ENCODE results near the gene NRG3.
"Not testable (repeated sequence)": the region's sequence is repeated elsewhere in the genome, so short reads cannot be mapped to it uniquely, and the experiment has no call there.

NRG3 gene

DNA sequence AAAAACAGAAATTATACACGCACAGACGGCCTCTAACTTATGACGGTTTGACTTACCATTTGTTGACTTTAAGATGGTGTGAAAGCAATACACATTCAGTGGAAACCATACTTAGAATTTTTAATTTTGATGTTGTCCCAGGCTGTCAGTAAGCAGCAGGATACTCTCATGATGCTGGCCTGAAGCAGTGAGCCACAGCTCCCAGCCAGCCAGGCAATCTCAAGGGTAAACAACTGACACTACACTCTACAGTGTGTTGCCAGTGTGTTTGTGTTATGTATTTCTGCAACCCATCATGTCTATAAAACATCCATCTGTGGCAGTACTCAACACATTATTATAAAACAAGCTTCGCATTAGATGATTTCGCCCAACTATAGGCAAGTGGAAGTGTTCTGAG lies 747.5 kb downstream of the NRG3 start:
- no peak for DNase-seq

DNA sequence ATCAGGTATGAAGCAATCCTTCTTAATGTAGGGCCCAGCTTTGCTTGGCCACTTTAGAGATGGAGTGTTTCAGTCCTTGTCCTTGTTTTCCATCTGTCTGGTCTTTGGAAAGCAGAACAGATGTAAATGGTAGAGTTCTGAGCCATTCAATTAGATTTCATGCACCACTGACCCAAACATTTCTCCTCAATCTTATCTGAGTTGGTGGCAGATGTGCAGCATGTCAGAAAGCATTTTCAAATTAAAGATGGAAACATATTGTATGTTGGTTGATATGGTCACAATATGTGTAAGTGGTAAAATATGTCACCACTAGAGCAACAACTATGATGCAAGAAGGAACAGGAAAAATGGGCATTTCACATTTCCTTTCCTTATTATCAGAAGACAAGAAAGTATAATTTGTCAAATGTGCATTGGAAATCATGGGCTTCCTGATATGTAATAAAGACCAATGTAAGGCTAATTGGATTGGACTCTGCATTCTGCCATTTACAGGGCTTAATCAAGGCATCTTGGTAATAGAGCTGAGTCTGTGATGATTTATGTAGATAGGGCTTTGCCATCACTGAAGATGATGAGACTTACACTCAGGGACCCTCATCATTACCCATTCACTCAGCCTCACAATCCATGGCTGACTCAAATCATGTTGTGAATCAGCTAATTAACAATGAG lies 750.7 kb downstream of the NRG3 start:
- DNase-seq = no peak

DNA sequence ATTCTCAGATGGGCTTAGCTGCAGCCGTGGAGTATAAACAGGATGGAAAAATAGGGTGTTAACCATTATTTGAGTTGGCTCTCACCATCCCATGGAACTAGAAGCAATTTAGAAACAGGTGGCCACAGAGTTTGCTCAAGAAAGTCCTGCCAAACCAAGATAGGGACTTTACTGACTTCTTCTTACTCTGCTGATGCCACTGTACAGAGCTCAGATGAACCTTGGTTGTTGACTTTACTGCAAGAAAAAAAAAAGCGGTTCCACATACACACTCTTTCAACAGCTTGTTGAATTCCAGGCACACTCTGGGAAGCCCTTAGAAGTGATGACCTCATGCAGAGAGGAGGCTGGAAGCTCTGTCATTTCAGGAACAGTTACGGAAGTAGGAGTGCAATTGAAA lies 753.4 kb downstream of the NRG3 start:
- no peak for DNase-seq

DNA sequence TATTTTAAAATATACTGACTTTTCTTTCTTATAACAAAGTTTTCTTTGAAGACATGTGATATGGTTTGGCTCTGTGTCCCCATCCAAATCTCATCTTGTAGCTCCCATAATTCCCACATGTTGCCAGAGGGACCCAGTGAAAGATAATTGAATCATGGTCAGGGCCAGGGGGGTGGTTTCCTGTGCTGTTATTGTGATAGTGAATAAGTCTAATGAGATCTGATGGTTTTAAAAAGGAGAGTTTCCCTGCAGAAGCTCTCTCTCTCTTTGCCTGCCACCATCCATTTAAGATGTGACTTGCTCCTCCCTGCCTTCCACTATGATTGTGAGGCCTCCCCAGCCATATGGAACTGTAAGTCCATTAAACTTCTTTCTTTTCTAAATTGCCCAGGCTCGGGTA lies 768.1 kb downstream of the NRG3 start:
- DNase-seq = no peak

DNA sequence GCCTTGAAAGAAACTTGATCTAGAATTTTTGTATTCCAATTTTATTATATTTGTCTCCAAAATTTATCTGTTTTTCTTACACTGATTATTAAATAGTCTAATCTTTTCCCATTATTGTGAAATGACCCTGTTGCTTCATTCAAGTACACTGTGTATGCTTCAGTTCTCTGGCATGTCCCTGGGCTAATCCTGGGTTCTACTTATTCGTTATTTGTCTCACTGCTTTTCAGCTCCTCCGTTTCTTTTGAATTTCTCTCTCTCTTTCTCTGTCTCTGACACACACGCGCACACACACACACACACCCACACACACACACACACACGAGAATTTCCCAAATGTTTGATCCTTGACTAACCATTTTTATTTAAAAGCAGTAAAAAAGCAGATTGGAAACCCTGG lies 768.6 kb downstream of the NRG3 start:
- no peak for DNase-seq

DNA sequence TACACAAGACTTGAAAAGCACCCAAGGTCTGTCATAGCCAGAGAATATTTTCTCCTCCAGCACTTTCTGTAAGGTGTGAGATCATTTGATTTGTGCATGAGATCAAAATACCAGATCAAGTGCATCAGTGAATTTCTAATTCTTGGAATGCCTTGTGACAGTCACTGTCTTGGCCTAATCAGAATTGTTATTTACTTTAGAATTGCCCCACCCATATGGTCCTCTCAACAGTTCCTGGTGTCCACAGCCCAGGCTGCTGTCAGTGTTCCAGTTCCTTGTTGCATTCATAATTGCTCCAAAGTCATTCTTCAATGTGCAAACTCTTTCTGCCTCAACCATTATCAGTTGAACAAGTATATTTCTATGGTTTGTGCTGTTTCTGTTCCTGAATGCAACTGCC lies 770.2 kb downstream of the NRG3 start:
- DNase-seq = no peak

DNA sequence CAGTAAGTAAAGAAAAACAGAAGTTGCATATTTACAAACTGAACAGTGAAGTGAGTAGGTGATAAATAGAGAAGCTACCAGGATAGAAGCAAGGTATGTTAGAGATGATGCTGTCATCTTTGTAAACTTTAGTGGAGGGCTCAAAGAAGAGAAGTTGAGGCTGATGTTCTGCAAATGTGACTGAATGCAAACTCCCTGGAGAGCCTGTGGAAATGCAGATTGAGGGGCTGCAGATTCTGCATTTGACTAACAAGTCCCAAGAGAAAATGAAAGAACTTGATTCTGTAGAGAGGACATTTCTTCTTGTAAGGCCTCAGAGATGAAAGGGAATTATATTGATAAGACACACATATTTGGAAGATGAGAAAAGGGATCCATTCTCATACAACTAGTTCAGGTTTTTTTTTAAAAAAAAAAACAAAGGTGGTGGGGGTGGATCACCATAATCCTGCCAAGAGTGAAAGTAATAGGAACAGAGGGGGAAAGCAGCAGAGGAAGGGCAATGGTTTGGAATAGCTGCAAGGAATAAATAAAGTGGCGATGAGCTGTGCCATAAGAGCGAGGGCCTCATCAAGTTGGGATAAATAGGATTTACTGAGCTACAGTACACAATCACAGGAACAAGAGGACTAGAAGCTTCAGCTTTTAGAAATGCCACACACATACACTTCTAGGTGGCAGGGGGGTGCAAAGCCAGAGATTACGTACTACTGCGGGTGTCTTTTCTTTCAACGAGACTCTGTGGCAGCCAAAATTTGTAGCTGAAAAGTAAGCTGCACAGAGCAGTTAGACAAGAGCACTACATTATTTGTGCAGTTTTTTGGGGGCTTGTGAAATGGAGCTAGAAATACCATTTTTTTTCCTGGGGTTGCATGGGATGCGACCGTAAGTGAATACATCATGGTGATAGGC lies 778.5 kb downstream of the NRG3 start:
- DNase-seq = no peak

DNA sequence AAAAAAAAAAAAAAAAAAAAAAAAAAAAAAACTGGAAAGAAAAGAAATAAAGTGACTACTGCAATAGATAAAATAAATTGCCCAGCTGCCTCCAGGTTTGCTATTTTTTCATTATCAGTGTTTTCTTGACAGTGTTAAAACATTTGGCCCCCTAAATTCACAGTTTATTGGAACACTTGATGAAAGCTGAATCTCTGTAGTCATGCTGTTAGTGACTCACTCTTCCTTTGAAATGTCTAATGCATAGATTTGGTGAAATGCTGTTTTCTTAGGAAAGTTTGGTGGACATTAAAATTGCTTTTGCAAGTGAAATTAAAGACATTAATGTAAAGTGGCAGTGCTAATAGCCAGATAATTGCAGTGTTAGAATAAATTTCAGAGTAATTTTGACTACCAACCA lies 785.2 kb downstream of the NRG3 start:
- no peak for DNase-seq

DNA sequence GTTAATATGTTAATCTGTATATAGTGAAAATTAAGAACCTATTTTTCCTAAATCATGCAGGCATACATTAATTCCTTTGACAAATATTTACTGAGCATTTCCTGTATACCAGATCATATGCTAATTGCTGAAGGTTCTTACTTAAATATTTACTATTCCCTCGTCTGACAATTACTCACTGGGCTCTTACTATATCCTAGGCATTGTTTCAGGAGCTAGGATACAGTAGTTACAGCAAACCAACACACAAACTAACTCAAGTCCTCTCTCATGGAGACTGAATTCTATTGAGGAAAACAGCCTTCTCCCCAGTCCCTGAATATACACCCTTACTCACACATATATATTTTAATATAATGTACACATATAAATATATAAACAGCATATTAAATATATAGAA lies 786.0 kb downstream of the NRG3 start:
- DNase-seq = no peak

DNA sequence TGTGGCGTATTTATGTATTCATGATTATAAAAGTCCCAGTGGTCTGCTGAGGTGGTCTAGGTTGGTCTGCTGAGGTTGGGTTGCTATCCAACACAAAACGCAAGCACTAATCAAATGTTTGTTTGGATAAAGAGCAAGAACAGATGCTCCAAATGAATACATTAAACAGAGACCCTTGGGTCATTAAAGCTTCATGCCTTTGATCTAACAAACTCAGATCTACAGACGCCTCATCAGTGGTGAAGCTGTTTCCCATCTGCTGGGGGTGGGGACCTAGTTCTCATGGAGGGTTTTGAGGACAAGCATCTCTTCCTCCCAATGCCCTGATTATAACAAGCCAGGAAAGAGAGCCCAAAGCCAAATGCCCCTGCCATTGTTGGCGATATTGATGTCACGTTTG lies 786.7 kb downstream of the NRG3 start:
- no peak for DNase-seq

DNA sequence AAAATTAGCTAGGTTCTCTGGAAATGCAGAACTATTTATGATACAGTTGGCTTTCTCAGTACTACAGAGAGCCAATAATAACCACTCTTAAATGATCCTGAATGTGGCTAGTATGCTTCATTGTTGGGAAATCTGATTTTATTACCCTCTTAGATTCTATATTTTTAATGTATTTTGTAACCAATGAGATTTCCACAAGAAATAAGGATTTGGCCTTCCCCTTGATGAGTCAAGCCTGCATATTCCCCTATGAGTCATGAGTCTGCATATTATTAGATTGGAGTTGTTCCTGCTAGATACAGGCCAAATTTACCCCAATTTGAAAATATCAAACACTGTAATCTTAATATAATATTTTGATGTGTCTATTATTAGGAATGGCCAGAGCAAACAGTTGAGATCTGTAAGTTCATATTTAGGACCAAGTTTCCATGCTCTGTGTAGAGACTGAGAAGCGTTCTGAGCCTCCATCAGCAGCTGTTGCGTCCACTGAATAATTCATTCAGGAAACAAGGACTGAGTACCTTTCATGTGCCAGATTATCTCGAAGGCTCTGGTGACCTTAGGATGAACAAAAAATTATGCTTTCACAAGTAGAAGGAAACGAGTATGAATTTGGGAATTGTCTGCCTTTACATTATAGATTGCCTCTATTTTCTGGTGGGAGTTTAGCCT lies 793.4 kb downstream of the NRG3 start:
- DNase-seq = no peak

DNA sequence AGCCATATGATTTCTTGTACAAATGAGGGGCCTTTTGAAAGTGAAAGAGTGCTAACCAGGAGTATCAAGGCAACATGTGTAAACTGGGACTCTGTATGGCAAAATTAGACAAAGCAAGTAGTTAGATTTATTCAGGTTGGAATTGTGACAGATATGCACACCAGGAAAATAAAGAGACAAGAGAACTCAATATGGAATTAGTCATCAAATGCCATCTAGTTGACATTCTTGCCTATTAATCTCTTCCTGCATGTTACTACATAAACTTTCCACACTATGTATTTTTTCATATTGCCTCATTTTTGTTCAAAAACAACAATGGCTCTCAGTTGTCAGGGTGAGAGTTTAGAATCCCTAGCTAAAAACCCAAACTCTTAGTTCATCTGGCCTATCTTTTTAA lies 799.0 kb downstream of the NRG3 start:
- DNase-seq = no peak

DNA sequence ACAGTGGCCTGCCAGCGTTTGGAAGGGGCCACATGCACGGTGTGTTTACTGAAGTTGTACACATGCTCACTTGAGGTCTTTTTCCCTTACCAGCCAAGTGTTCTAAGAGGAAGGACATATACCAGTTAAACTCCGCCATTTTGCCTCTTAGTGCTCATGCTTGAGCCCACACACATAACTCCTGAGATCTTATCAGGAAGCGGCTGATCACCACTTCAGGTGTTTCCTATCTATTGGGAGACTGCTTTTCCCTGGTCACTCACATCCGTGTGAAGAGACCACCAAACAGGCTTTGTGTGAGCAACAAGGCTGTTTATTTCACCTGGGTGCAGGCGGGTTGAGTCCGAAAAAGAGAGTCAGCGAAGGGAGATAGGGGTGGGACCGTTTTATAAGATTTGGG lies 802.9 kb downstream of the NRG3 start:
- DNase-seq = not testable (repeated sequence)

DNA sequence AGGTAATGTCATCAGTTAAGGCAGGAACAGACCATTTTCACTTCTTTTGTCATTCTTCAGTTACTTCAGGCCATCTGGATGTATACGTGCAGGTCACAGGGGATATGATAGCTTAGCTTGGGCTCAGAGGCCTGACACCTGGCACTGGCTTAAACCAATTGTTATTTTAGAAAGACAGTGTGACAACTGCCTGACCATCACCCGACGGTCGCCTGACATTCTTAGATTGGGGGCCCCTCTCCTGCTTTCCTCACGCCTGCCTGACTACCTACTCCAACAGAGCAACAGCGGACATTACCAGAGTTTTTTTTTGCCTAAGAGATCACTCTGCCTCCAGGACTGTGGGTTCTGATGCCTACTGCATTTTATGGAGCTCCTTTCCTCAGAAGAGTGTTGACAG lies 803.5 kb downstream of the NRG3 start:
- not testable (repeated sequence) for DNase-seq

DNA sequence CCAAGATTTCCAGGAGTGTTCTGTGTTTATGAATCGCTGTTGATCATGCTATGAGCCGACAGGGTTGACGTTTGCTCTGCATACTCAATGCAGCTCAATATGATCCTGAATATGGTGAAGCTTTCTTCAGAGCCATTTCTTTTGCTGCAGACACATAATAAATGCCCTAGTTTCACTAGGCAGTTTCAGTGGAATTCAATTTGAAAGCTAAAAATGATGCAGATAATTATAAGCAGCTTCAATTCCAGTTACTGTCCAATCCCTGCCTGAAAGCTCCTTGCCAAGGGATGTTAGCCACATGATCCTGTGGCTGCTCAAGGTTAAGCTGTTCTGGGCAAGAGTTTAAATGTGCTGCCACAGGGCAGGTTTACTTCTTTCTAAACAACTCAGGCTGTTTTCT lies 805.6 kb downstream of the NRG3 start:
- DNase-seq = no peak

DNA sequence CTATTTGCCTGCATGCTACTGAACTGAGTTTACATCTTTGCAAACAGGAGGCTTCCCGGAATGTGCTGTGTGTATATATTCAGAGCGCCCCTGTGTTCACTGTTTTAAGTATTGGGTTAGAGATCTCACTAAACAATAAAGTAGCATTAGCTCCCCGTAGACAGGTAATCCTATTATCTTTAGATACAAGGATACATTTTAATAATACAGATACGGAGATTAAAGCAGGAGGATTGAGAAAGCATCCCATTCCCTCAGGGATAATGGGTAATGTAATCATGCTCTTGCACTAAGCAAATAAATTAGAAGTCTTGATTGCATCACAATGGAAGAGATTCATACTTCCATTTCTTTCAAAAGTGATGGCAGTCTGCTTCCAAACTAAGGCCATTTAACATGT lies 809.0 kb downstream of the NRG3 start:
- DNase-seq = no peak

DNA sequence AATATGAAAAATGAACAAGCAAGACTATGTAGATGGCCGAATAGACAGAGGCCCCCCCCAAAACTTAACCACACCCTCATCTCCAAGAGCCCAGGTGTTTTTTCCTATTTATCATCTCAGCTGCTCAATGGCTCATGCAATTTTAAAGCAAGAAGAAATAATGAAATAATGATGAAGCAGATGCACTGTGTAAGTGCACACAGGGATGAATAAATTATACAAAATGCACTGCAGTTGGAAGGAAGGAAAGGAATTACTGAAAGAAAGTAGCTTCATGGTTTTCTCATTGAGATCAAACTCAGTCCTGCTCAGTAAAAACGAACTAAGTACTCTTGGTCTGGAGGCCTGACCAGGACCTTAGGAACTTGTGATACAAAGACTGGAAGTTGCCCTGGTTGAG lies 810.1 kb downstream of the NRG3 start:
- no peak for DNase-seq

DNA sequence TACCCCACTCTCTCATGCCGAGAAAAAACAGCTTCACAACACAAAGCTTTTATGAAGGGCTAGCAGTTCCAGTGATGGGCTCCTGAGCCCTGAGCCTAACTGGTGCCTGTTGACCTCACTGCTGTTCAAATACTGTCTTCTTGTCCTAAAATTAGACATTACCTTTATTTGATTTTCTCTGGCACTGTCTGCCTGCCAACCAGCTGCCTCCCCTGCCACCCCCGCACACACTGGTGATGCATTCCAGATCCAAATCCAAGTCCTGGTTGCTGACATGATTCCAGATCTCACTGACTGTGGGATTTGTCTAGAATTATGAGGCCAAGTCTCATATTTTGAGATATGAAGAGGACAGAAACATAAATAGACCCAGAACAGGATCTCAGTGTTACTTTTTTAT lies 816.2 kb downstream of the NRG3 start:
- no peak for DNase-seq

DNA sequence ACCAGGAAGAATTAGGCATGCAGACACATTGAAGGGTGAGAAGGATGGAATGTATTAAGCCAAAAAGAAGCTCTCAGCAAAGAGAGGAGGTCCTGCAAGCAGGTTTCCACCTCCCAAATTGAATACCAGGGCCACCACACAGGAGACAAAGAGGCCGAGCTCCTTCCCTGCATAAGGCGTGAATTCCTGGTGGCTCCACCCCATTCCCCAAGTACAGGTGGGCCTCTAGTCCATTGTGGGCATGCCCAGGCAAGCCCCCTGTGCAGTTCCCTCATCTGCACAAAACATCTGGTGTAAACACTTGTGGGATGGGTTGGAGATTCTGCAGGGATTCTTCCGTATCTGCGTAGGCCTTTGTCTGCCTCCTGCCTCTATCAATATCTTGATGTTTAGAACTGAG lies 817.5 kb downstream of the NRG3 start:
- no peak for DNase-seq

DNA sequence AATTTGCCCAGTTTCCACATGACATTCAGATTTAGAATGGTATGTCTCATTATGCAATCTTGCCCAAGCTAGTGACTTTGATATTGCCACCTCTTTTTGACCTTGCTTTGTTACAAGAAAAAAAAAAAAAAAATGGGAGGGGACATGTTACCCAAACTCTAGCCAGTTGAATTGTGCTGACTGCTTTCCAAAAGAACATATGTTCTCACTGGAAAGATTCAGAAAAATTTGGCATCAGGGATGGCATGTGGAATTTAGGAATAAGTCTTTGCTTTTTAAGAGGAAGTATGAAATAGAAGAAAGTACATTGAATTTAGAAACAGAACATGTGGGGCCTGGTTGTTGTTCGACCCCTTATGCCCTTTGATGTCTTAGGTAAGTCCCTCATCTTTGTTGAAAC lies 846.8 kb downstream of the NRG3 start:
- DNase-seq = no peak

DNA sequence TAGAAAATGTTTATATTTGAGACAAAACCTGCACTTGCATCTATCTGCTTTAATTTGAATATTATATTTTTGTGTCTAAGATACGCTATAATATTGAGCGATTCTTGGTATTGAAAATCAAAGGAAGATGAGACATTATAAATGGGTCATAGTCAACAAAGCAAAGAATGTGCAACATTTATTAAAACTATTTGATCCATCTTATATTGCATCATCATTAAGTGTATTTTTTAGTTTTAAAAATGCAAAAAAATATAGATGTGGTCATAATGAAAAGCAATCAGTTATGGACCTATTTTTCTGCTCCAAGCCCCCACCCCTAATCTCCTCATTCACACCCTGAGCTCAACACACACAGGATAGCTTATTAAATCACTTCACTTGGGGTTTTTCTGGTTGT lies 847.3 kb downstream of the NRG3 start:
- no peak for DNase-seq

DNA sequence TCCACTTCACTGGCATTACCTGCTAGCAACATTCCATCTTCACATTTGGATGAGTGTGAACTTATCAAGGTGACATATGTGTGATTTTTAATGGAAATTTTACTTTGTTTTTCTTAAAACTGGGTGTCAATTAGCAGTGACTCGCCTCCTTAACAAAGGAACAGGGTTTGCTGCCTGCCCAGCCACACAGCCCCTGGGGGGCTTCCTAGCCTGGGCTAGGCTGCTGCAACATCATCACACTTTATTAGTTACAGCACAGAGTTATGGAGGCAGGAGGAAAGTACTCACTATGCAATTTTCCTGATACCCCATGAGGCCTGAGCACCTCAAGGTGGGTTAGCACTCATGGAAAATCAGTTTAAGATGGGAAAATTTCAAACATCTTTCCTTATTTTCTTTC lies 861.3 kb downstream of the NRG3 start:
- no peak for DNase-seq

DNA sequence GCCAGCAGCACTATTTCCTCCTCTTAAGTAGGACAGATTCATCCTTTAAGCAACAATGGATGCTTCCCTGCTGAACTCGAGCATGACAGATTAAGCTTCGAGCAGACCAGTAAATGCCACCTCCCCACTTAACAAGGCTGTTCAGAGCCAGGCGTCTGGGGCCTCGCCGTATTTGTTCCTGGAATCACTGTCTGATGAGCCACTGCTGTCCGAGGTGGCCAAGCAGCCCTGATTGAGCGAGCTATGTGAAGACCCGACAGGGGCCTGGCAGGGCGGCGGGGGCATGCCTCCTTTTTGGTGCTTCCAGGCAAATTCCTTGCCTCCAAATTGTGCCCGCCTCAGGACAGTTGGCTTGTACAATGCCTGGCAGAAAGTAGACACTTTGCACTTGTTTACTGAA lies 862.6 kb downstream of the NRG3 start:
- DNase-seq = no peak

DNA sequence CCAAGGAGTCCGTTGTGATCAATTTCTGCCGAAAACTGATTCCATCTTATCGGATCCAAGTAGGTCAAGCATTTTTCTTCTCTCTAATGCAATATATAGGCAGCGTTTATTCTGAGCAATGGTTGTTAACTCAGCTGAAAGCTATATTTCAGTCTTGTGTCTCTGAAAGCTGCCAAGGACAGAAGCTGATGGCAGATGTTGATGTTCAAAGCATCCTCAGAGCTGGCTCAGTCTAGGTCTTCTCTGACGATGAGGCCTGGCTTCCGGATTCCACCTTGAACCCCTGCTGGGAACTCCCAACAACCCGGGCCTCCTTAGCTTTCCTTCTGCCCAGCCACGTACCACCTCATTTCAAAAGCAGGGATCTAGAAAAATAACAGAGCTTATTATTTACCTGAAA lies 863.6 kb downstream of the NRG3 start:
- DNase-seq = no peak
